ENCODE measurements around the gene CD7.

DNA sequence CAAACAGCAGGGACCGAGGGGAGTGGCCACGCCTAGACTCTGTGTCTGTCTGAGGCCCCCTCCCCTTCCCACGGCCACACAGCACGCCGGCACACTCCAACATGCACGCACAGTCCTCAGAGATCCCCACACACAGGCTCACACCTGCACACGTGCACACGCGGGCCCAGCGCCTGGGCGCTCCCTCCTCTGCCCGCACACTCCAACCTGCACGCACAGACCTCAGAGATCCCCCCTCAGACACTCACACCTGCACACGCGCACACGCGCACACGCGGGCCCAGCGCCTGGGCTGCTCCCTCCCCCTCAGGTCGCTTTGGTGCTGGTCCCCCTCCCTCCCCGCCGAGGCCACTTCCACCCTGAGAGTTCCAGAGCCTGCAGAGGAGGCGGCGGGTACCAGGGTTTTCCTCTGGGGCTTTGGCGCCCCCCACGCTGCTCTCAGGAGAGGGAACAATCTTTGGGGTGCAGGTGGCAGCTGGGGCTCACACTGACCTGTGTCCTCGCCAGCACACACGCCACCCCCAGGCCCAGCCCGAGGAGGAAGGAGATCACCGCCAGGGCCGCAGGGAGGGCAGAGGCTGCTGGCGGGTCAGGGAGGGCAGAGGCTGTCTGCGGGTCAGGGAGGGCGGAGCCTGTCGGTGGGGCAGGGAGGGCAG is 1.6 kb downstream of the CD7 start:
- TF ChIP-seq TAF1 (IDR thresholded peaks at IDR 0.05; ENCODE audit: borderline replicate concordance, insufficient read depth, low read length) (no peak), POLR2AphosphoS5 (IDR thresholded peaks at IDR 0.05; ENCODE audit: low read depth, low read length) (no peak)

Data from PFSK-1 (cell line).